Lung (tissue), 12 donors: ENCODE results near the gene TRIM39. TPM values are rescaled to one million over a fixed set of nuclear protein-coding genes. Genes with fewer than 3 reads are reported as not detected.

Experiments used
- ATAC-seq: fragments of 200-7000 bp; cut with Tn5 transposase; one replicate; pipeline ENCODE4 v1.9.1; 2020; ENCODE audit warnings: moderate number of reproducible peaks; ENCODE audit not compliant: insufficient read depth, low FRiP score
- DNase-seq, 3 donors: peaks; one replicate each; pipeline ENCODE4 v3.0.0-alpha.2; 2013 to 2017
- H3K27ac ChIP-seq, 2 donors: one replicate each; pipeline ENCODE4 v1.5.1; 2013; ENCODE audit warnings: mild to moderate bottlenecking in 2 of 2, moderate library complexity in 2 of 2, control low read depth in 1 of 2, inconsistent platforms in 1 of 2, low read depth in 1 of 2, low read length in 1 of 2
- H3K27me3 ChIP-seq, 3 donors: one replicate each; pipeline ENCODE4 v1.5.1; 2013; ENCODE audit warnings: low read length in 2 of 3; ENCODE audit not compliant: control insufficient read depth in 3 of 3, insufficient read depth in 3 of 3
- H3K36me3 ChIP-seq, 4 donors: one replicate each; pipeline ENCODE4 v1.5.1; 2013; ENCODE audit warnings: low read length in 4 of 4, mild to moderate bottlenecking in 1 of 4, moderate library complexity in 1 of 4; ENCODE audit not compliant: control insufficient read depth in 4 of 4, insufficient read depth in 4 of 4
- H3K4me1 ChIP-seq, 5 donors: one replicate each; pipeline ENCODE4 v1.5.1; 2013; ENCODE audit warnings: low read length in 5 of 5, mild to moderate bottlenecking in 2 of 5, moderate library complexity in 1 of 5; ENCODE audit not compliant: control insufficient read depth in 5 of 5, insufficient read depth in 5 of 5
- H3K4me3 ChIP-seq: one replicate; pipeline ENCODE4 v1.5.1; 2013; ENCODE audit warnings: mild to moderate bottlenecking, control low read depth, moderate library complexity
- H3K9ac ChIP-seq, 2 donors: one replicate each; pipeline ENCODE4 v1.5.1; 2013; ENCODE audit warnings: low read length in 2 of 2, control low read depth in 1 of 2; ENCODE audit not compliant: insufficient read depth in 1 of 2
- H3K9me3 ChIP-seq, 4 donors: one replicate each; pipeline ENCODE4 v1.5.1; 2013; ENCODE audit warnings: low read length in 3 of 4, mild to moderate bottlenecking in 1 of 4, moderate library complexity in 1 of 4; ENCODE audit not compliant: control insufficient read depth in 4 of 4, insufficient read depth in 3 of 4
- WGBS, 2 donors: extraction: QIAGEN DNeasy Blood & Tissue Kit; methylation state at CpG; one replicate each; pipeline ENCODE4 v1.1.7; 2013; 5-methylcytosine and 5-hydroxymethylcytosine counted together
- polyA plus RNA-seq, 2 donors: library from polyadenylated mRNA; stranded (reverse); fragments of 200-250 nt; gene quantifications; one replicate each; pipeline ENCODE4 v1.2.1, GENCODE V29; 2013
- total RNA-seq, 2 donors: library from RNA; depleted of rRNA in 1 of 2; stranded (reverse); fragments of >200 nt in 1 of 2; gene quantifications; one replicate each; pipeline ENCODE4 v1.2.1, GENCODE V29; 2014 to 2021
- TF ChIP-seq, protein P1 (sequence below): IDR thresholded peaks from 2 replicates; pipeline ENCODE4 v1.5.1; 2012; ENCODE audit warnings: mild to moderate bottlenecking; ENCODE audit errors: control extremely low read depth, extremely low read depth
- donor health status: control.
- donor health status: control.
- donor health status: Bipolar disorder and iron deficiency.
- donor health status: healthy.
- donor health status: DM: yes; HTN: yes; CAD: no.

The TRIM39 gene
- total and polyA plus RNA-seq, 4 donors, result 9.4 to 14.2 (median 11.3) TPM

DNA sequence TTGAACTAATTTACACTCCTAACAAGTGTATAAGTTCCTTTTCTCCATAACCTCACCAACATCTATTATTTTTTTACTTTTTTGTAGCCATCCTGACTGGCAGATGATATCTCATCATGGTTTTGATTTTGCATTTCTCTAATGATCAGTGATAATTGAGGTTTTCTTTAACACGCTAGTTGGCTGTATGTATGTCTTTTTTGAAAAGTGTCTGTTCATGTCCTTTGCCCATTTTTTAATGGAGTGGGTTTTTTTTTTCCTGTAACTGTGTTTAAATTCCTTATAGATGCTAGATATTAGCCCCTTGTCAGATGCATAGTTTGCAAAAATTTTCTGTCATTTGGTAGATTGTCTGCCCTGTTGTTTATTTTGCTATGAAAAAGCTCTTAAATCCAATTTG is 39.6 kb upstream of the TRIM39 start:
- H3K4me3 ChIP-seq, result no peak overlapping the region
- no peaks in the 10 kb centered on the region for H3K4me1 ChIP-seq
- H3K9me3 ChIP-seq, result peaks cover 2 to 32% (median 22%) of the 10 kb centered on the region in 4 donors
- H3K36me3 ChIP-seq, result peaks cover 14 to 16% (median 14%) of the 10 kb centered on the region in 4 donors
- DNase-seq, result no peak
- ATAC-seq, result no peak
- H3K27ac ChIP-seq, result no peak overlapping the region
- H3K27me3 ChIP-seq, result no peaks in the 10 kb centered on the region
- 0 to 100% methylated on average over 1 of the region's 1 CpG for WGBS, 2 donors
- TF ChIP-seq, protein P1, sequence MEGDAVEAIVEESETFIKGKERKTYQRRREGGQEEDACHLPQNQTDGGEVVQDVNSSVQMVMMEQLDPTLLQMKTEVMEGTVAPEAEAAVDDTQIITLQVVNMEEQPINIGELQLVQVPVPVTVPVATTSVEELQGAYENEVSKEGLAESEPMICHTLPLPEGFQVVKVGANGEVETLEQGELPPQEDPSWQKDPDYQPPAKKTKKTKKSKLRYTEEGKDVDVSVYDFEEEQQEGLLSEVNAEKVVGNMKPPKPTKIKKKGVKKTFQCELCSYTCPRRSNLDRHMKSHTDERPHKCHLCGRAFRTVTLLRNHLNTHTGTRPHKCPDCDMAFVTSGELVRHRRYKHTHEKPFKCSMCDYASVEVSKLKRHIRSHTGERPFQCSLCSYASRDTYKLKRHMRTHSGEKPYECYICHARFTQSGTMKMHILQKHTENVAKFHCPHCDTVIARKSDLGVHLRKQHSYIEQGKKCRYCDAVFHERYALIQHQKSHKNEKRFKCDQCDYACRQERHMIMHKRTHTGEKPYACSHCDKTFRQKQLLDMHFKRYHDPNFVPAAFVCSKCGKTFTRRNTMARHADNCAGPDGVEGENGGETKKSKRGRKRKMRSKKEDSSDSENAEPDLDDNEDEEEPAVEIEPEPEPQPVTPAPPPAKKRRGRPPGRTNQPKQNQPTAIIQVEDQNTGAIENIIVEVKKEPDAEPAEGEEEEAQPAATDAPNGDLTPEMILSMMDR, result no peak
- no peak overlapping the region for H3K9ac ChIP-seq

DNA sequence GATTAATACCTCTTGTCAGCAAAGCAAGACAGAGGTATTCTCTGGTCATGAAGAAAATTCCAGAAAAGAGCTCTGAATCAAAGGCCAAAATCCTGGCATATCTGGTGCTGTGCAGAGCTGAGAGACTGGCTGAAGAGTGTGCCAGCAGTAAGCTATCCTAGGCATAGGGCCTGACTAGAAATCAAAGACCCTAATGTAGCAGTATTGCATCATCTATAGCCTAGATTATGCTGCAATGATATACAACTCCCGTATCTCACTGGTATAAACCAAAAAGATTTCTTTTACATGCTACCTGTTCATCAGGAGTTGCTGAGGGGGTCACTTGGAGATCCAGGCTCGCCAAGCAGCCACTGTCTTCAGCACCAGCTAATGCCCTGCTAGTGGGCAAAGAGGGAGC is 30.9 kb upstream of the TRIM39 start:
- H3K36me3 ChIP-seq, result peaks cover 15 to 21% (median 16%) of the 10 kb centered on the region in 4 donors
- TF ChIP-seq, protein P1, result no peak
- WGBS, 2 donors, result 89 to 92% methylated on average over 2 of the region's 2 CpGs

DNA sequence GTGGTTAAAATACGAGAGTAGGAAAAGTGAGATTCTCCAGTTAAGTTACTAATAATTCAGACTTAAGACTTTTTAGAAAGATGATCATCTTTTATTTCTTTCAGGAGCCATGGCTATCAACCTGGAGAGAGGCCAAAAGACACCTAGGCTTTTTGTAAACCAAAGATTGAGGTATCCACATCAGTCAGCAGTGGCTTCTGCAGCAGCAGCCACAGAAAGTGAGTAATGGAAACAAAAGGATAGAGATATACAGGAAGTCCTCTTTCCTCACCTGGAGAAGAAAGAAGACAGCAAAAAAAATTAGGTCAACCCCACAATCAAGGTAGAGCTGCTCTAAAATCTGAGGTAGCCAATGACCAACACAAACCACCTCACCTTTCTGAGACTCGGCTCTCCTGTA is 22.7 kb upstream of the TRIM39 start:
- DNase-seq (no peak), ATAC-seq (no peak)
- peaks cover 0 to 1% (median 0%) of the 10 kb centered on the region in 5 donors for H3K4me1 ChIP-seq
- H3K9ac ChIP-seq, result no peak overlapping the region
- TF ChIP-seq, protein P1, result no peak
- no peak overlapping the region for H3K27ac ChIP-seq
- WGBS, 2 donors, result 97 to 100% methylated on average over 2 of the region's 2 CpGs
- no peaks in the 10 kb centered on the region for H3K9me3 ChIP-seq
- no peak overlapping the region for H3K4me3 ChIP-seq
- peaks cover 0 to 19% (median 5%) of the 10 kb centered on the region in 4 donors for H3K36me3 ChIP-seq
- no peaks in the 10 kb centered on the region for H3K27me3 ChIP-seq

More for the DNA sequence above, 30.9 kb upstream of the TRIM39 start:
- ATAC-seq (no peak), DNase-seq (no peak)
- Histone ChIP-seq H3K27me3 (no peaks in the 10 kb centered on the region), H3K4me3 (no peak overlapping the region), H3K9ac (no peak overlapping the region), H3K9me3 (peaks cover 0 to 2% (median 0%) of the 10 kb centered on the region in 4 donors), H3K27ac (no peak overlapping the region), H3K4me1 (no peaks in the 10 kb centered on the region)

DNA sequence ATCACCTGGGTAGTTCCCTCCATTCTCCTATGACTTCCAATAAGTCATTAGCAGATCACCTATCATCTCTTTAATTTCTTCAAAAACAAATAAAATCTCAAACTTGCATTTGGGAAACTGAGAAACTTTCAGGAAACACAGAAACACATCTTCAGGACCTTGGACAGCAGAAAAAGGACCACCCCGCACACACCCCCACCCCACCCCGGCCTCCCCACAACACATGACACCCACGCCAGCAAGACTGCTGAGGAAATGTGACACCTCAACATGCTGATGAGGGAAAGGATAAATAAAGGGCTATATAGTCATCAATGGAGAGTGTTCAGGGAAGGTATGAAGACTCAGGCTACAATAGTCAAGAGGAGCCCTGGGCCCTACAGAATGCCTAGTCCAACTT is 15.6 kb upstream of the TRIM39 start:
- Histone ChIP-seq H3K27ac (no peak overlapping the region), H3K36me3 (peaks cover 6 to 18% (median 10%) of the 10 kb centered on the region in 4 donors), H3K4me3 (no peak overlapping the region), H3K4me1 (no peaks in the 10 kb centered on the region), H3K9me3 (no peaks in the 10 kb centered on the region), H3K27me3 (no peaks in the 10 kb centered on the region), H3K9ac (no peak overlapping the region)
- peak in 1 of 3 donors; percentile 5 for DNase-seq
- TF ChIP-seq, protein P1, result no peak
- ATAC-seq, result no peak
- WGBS, 2 donors, result 90 to 92% methylated on average over 3 of the region's 3 CpGs
